ENCODE measurements around the gene CENPT.
"Not testable (repeated sequence)": the region's sequence is repeated elsewhere in the genome, so short reads cannot be mapped to it uniquely, and the experiment has no call there.

Gene CENPT

DNA sequence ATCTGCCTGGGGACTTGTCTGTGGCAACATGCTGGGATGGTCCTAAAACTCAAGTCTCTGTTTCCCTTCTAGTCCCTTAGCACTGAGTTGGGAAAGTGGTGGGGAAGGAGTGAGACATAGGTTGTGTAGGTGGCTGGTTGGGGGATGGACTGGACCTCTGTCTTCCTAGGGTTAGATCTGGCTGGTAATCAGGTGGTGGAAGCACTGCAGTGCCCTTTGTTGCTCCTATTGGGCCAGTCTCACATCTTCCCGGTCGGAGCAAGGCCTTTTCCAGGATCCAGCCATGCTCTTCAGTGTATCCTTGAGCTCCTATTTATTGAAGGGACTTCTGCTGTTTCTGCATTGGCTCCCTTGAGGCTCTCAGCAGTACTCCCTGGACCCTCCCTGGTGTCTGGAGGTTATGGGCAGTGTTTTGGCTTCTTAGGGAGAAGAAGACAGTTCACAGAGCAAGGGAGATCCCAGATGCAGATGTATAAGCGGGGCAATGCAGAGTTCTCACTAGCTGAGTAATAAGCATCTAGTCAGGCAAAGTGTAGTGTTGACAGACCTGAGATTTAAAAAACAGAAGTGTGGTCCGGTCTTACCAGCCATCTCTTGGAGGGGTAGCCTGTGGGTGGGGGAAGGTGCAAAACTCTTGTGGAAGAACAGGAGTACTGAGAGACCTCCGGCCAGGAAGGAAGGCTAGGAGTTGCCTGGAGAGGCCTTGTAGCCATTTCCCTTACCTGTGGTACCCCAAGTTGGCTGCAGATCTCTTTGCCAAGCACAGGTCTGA, 2.0 kb downstream of the CENPT start:
- DNase-seq = no peak

DNA sequence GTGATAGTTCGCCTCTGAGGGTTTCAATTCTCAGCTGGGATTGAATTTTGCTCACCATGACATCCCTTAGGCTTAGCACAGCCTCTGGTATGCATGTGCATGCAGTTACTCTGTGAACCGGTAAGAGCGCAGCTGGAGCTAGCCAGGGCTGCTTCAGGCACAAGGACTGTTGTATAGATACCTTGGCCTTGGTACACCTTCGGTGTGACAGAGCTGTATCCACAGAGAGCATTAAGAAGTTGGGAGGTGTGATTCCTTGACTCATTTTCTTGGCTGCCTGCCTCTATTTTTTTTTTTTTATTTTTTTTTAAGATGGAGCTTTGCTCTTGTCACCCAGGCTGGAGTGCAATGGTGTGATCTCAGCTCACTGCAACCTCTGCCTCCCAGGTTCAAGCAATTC, 3.0 kb downstream of the CENPT start:
- no peak for DNase-seq

GRCh38 chr16:67843343-67843765, 4.1 kb downstream of the CENPT start:
- no peak for DNase-seq

- no peak for DNase-seq
Measured at GRCh38 chr16:67842509-67843342, 4.8 kb downstream of the CENPT start.

DNA sequence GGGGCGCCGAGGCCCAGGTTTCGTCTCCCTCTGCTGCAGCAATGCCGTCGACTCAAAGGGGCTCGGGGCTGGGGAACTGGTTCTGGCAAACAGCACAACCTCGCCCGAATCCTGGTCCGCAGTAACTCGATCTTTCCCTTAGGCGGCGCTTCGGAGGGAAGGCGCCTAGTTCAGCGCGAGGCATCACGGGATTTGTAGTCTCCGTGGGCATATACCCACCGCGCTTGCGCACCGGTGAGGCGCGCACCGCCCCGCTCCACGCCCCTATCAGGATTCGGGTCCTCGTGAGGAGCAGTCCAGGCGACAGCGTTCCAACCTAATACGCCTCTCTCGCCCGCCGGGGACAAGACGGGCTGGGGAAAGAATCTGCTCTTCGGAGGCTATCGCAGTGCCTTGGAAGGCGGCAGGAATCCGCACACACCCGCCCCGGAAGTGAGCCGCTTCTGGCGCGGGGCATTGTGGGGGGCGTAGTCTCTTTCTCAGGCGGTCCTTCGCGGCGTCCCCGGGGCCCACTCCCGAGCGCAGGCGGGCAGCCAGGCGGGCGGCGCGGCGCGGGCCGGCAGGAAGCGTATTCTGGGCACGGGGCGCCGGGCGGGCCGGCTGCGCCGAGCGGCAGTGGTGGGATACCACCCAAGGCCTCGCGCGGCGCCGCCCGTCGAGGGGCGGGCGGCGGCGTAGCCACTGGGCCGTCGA, 5.5 kb downstream of the CENPT start, which contains the start of gene THAP11:
THAP11 (plus strand) TSS at position 505 of the 693 bp plus-strand sequence. CDS start 235 bp downstream, outside the sequence.
- peak; percentile 93 for DNase-seq

DNA sequence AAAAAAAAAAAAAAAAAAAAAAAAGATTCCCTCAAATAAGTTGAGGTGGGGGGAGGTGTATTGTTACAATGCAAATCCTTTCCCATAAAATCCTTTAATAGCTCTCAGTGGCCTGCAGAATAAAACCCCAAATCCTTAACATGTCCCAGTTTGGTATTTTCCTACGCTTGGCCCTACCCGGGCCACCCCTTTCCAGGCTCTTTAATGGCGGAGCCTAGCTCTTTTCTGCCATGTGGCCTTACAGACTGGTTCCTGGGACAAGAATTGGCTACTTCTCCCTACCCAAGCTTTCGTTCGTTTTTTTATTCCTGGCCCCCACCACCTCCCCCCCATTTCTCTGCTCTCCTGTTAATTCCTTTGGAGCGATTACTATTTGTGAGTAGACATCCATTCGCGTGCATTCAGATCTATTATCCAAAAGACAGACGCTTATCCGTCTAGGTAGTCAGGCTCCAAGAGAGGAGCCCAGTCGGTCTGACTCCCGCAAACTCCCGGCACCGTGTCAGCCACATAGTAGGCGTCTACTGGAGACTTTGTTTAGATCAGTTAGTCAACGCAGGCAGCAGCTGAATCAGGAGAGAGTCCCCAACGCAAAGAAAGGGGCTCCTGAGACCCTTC, 6.2 kb downstream of the CENPT start:
- no peak for DNase-seq

GRCh38 chr16:67837811-67838210, 9.7 kb downstream of the CENPT start:
- DNase-seq = no peak

DNA sequence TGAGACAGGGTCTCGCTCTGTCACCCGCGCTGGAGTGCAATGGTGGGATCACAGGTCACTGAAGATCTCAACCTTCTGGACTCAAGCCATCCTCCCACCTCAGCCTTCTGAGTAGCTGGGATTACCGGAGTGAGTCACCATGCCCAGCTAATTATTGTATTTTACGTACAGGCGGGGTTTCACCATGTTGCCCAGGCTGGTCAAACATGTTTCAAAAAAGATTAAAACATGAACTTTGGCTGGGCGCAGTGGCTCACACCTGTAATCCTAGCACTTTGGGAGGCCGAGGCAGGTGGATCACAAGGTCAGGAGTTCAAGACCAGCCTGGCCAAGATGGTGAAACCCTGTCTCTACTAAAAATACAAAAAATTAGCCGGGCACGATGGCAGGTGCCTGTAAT, 10.3 kb downstream of the CENPT start:
- DNase-seq = not testable (repeated sequence)

DNA sequence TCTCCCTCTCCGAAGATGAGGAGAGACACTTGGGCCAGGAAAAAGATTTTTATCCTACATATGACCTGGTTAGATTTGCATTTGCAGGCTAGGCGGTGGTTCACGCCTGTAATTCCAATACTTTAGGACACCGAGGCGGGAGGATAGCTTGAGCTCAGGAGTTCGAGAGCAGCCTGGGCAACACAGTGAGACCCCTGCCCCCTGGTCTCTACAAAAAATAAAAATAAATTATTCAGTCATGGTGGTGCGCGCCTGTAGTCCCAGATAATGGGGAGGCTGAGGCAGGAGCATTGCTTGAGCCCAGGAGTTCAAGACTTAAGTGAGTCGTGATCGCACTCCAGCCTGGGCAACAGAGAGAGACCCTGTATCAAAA, 13.3 kb downstream of the CENPT start:
- no peak for DNase-seq

- DNase-seq = no peak
Measured at GRCh38 chr16:67833415-67834241, 13.9 kb downstream of the CENPT start.

- no peak for DNase-seq
Measured at GRCh38 chr16:67833030-67833414, 14.5 kb downstream of the CENPT start.

DNA sequence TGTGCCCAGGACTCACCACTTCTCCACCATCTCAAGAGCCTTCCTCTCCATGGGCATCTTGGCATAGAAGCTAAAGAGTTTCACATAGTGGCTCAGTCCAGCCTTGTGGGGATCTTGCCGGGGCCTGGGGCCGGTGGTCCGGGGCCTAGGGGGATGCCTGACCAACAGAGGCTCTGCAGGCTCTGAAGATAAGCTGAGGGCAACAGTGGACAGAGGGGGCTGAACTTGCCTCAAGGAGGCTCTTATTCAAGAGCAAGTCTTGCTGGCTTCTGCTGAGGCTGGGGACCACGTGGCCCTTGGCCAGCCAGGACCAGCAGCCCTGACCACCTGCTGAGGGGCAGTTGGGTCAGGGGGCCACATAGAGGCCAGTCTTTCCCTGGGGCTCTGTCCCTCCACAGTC, 18.8 kb downstream of the CENPT start:
- no peak for DNase-seq

GRCh38 chr16:67825906-67826305, 21.6 kb downstream of the CENPT start:
- no peak for DNase-seq

- no peak for DNase-seq
Measured at GRCh38 chr16:67825119-67825518, 22.4 kb downstream of the CENPT start.

DNA sequence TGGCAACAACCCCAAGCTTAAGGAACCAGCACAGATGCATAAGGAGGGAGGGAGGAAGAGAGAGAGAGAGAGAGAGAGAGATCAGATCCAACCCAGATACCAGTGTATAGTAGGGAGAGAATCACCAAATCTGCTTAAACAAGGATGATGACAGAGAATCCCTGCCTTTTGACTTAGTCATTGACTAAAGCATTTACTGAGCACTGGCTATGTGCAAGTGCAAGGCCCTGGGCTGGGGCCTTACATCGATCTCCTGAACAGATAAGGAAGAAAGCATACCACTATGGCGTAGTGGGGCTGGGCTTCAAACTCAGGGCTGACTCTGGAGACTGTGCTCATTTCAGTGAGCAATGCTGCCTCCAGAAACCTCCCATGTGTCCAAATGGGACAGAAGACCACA, 25.0 kb downstream of the CENPT start:
- DNase-seq = no peak

- no peak for DNase-seq
Measured at GRCh38 chr16:67820608-67821259, 26.8 kb downstream of the CENPT start.

DNA sequence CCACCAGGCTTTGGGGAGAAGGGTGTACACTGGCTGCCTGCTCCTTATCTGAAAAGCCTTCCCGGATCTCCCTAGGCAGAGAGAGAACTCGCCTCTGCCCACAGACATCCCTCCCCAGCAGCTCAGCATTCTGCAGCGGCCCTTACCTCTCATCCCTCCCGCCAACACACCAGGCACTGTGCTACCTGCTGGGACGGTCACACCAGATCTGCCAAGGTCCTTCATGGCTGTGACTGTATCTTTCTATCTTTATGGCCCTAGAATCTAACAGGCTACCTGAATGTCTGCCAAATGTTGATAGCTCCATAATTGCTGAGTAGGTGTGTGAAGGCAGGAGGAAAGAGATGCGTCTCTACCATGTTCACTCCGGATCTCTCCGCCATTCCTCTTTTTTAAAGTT, 32.9 kb downstream of the CENPT start:
- no peak for DNase-seq

GRCh38 chr16:67811899-67812298, 35.6 kb downstream of the CENPT start:
- DNase-seq = no peak

GRCh38 chr16:67807148-67807682, 40.3 kb downstream of the CENPT start:
- no peak for DNase-seq

GRCh38 chr16:67806428-67807147, 40.9 kb downstream of the CENPT start, which contains the start of the genes RANBP10 and TSNAXIP1:
Gene RANBP10 (minus strand): TSS chr16:67806560. CDS start chr16:67806536, 24 bp downstream.
Gene TSNAXIP1 (plus strand): TSS chr16:67806889. CDS start chr16:67807150, 261 bp downstream.
- peak; percentile 67 for DNase-seq
